GM20000 (cell line): ENCODE results near the gene USP11.

Experiments
- DNase-seq: peaks from one replicate; pipeline ENCODE4 v3.0.0; 2012; ENCODE audit warnings: low spot score
- TF ChIP-seq, protein P1 (sequence below): IDR thresholded peaks from 2 replicates; pipeline ENCODE4 v1.5.1; 2012; ENCODE audit warnings: mild to moderate bottlenecking, control low read depth; ENCODE audit errors: extremely low read depth, missing control alignments

USP11 gene

DNA sequence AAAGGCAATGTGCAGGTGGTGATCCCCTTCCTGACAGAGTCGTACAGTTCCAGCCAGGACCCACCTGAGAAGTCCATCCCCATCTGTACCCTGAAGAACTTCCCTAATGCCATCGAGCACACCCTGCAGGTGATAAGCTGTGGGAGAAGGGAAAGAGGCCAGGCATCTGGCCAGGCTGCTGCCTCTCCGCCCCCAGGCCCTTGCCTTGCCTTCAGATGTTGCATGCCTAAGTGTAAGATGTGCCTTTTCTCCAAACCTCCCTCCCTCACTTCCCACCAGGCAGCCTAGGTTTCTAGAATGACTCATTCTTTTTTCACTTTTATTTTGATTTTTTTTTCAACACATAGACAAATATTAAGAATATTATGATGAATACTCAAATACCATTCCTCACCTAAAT, 26.5 kb upstream of the USP11 start:
- DNase-seq: no peak
- TF ChIP-seq, protein P1, sequence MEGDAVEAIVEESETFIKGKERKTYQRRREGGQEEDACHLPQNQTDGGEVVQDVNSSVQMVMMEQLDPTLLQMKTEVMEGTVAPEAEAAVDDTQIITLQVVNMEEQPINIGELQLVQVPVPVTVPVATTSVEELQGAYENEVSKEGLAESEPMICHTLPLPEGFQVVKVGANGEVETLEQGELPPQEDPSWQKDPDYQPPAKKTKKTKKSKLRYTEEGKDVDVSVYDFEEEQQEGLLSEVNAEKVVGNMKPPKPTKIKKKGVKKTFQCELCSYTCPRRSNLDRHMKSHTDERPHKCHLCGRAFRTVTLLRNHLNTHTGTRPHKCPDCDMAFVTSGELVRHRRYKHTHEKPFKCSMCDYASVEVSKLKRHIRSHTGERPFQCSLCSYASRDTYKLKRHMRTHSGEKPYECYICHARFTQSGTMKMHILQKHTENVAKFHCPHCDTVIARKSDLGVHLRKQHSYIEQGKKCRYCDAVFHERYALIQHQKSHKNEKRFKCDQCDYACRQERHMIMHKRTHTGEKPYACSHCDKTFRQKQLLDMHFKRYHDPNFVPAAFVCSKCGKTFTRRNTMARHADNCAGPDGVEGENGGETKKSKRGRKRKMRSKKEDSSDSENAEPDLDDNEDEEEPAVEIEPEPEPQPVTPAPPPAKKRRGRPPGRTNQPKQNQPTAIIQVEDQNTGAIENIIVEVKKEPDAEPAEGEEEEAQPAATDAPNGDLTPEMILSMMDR: no peak

DNA sequence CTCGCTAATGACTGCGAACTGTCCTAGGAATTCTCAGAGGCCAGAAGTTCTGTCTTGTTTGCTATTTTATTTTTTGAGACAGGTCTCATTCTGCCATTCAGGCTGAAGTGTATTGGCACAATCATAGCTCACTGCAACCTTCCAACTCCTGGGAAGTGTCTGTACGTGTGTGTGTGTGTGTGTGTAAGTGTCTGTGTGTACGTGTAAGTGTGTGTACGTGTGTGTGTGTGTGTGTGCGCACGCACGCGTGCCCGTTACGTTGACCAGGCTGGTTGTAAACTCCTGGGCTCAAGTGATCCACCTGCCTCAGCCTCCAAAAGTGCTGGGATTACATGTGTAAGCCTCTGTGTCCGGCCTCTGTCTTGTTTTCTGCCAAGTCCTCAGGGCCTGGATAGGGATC, 24.7 kb upstream of the USP11 start:
- DNase-seq: no peak
- TF ChIP-seq, protein P1: no peak

DNA sequence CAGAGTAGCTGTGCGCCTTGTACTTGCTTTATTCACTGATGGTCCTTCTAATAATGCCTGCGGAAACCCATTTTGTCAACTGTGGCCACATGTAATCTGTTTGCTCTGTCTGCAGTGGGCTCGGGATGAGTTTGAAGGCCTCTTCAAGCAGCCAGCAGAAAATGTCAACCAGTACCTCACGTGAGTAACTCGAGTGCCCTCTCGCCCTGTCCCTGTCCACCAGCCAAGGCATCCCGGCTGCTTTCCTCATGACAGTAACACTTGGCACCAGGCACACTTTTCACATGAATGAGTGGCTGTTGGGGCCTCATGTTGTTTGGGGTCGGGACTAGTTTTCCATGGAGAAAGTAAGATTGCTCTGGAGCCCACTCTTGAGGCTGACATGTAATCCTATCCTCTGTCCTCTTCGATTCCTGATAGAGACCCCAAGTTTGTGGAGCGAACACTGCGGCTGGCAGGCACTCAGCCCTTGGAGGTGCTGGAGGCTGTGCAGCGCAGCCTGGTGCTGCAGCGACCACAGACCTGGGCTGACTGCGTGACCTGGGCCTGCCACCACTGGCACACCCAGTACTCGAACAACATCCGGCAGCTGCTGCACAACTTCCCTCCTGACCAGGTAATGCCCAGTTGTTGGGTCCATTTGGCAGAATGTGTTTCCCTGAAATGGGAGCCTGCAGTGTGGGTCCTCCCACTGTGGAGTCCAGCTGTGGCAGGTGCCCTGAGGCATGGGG, 23.1 kb upstream of the USP11 start:
- TF ChIP-seq, protein P1: no peak

DNA sequence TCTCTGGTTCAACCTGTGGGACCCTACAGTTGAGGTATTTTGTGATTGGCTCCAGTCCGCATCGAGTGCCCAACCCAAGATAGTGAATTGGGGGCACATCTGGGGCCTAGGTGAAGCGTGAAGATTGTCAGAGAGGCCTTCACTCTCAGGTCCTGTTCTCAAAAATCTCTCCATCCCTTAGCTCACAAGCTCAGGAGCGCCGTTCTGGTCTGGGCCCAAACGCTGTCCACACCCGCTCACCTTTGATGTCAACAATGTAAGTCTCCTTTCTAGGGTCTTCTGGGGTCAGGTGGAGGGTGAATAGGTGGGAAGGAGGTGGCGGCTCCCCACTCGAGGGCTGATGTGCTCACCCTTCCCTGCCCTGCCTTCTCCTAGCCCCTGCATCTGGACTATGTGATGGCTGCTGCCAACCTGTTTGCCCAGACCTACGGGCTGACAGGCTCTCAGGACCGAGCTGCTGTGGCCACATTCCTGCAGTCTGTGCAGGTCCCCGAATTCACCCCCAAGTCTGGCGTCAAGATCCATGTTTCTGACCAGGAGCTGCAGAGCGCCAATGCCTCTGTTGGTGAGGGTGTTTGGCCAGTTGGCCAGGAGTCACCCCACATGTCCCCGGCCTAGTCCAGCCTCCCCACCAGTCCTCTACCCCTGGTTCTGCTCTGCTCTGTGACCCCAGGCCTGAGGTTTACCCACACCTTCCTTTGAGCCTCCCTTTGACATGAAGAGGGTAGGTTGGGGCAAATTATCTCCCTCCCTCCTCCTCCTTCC, 22.0 kb upstream of the USP11 start:
- no peak for DNase-seq
- TF ChIP-seq, protein P1: no peak

More for the DNA sequence above, 23.1 kb upstream of the USP11 start:
- no peak for DNase-seq

DNA sequence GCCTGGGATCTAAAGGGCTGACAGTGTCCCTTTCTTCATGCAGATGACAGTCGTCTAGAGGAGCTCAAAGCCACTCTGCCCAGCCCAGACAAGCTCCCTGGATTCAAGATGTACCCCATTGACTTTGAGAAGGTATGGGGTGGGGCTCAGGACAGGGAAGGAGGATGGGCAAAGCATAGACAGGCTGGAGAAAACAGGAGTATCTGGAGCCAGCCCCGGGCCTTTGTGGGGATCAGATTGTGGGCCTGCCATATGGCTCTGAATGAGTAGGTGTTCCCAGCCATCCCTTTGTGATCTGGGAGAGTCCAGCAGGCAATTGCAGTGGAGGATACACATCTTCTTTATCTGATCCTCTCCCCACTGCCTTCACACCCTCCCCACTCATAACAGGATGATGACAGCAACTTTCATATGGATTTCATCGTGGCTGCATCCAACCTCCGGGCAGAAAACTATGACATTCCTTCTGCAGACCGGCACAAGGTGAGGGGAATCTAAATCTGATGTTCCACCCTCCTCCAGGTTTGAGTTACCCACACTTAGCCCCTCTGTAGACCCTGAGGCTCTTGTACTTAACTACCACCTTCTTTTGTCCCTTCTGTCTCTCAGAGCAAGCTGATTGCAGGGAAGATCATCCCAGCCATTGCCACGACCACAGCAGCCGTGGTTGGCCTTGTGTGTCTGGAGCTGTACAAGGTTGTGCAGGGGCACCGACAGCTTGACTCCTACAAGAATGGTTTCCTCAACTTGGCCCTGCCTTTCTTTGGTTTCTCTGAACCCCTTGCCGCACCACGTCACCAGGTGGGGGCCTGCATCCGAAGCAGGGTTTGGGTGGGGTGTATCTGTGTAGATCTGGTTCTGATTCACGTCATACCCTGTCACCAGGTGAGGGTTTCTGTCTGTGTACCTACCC, 20.2 kb upstream of the USP11 start:
- DNase-seq: no peak
- TF ChIP-seq, protein P1: no peak

DNA sequence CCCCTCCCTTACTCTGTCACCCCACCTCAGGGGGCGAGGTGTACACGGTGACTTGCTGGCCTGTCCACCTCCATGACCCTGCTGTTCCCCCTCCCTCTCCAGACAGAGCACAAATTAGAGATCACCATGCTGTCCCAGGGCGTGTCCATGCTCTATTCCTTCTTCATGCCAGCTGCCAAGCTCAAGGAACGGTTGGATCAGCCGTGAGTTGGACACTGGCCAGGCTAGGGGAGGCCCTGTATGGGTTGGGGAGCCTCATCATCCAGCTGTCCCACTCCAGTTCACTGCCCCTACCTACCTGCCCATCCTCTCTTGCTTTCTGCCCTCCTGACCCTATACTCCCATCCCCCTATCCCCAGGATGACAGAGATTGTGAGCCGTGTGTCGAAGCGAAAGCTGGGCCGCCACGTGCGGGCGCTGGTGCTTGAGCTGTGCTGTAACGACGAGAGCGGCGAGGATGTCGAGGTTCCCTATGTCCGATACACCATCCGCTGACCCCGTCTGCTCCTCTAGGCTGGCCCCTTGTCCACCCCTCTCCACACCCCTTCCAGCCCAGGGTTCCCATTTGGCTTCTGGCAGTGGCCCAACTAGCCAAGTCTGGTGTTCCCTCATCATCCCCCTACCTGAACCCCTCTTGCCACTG, 18.3 kb upstream of the USP11 start:
- TF ChIP-seq, protein P1: no peak

More for the DNA sequence above, 18.3 kb upstream of the USP11 start:
- DNase-seq: no peak
